ENCODE data around the gene DAAM2.

The DAAM2 gene

DNA sequence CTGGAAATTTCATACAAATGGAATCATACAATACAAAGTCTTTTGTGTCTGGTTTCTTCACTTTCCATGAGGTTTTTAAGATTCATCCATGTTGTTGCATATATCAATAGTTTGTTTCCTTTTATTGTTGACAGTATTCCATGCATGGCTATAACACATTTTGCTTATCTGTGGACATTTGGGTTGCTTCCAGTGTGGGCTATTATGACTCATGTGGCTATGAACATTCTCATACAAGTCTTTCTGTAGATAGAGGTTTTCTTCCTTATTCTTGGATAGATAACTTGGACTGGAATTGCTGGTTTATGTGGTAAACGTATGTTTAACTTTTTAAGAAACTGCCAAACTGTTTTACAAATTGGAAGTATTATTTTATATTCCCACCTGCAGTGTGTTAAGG, 36.9 kb upstream of the DAAM2 start:
- H2BK120ac ChIP-seq (ENCODE audit: low read depth, low read length): no peak overlapping the region
- no peak overlapping the region for H3K4ac ChIP-seq (ENCODE audit: low read depth, low read length)
- no peaks in the 10 kb centered on the region for H3K27me3 ChIP-seq (ENCODE audit: insufficient read depth, low read length, poor library complexity)
- no peaks in the 10 kb centered on the region for H3K36me3 ChIP-seq (ENCODE audit: control insufficient read depth, insufficient read depth, low read length)
- WGBS (ENCODE audit: extremely low coverage, insufficient coverage, low lambda C conversion rate): no CpG with 5 or more reads among the region's 1 CpG
- no peak overlapping the region for H2AK5ac ChIP-seq (ENCODE audit: low read length)
- H2BK15ac ChIP-seq (replicated peaks; ENCODE audit: low read depth): no peak overlapping the region
- no peaks in the 10 kb centered on the region for H3K4me1 ChIP-seq (ENCODE audit: control insufficient read depth, low read depth, low read length)
- H3K9ac ChIP-seq (ENCODE audit: low read length): no peak overlapping the region
- H3K18ac ChIP-seq (ENCODE audit: low read length): no peak overlapping the region
- H4K8ac ChIP-seq (ENCODE audit: low read depth, low read length): no peak overlapping the region
- H3K56ac ChIP-seq (ENCODE audit: low read length): no peak overlapping the region
- no peak overlapping the region for H3K27ac ChIP-seq (ENCODE audit: low read depth, low read length)
- DNase-seq: no peak
- H3K79me2 ChIP-seq (ENCODE audit: control insufficient read depth, insufficient read depth, low read length): no peaks in the 10 kb centered on the region
- no peak overlapping the region for H3K4me2 ChIP-seq (ENCODE audit: low read length)
- H3K79me1 ChIP-seq (ENCODE audit: low read length): no peaks in the 10 kb centered on the region
- H3K23ac ChIP-seq (ENCODE audit: low read length): no peak overlapping the region
- H4K5ac ChIP-seq (ENCODE audit: low read length): no peak overlapping the region
- H3K4me3 ChIP-seq (ENCODE audit: low read length): no peak overlapping the region
- H2BK5ac ChIP-seq (ENCODE audit: low read length): no peak overlapping the region

DNA sequence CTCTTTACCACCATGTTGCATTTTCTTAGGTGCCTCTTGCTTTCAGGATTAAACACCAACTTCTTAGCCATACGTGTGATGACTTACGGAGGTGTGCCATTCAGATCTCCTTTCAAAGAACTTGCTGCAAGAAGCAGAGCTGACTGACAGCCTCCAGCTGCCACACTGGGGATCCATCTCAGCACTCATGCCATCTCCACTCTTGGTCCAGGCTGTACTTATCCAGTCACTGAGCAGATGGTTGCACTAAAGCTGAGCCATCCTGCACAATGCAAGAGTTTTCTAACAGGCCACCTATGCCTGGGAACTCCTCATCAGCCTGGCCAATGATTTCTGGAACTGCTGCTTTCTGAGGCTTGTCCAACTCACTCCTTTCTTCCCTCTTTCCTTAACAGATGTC, 35.6 kb upstream of the DAAM2 start:
- no peak for DNase-seq
- Histone ChIP-seq H2AK5ac (ENCODE audit: low read length) (no peak overlapping the region), H2BK15ac (replicated peaks; ENCODE audit: low read depth) (no peak overlapping the region), H3K4ac (ENCODE audit: low read depth, low read length) (no peak overlapping the region), H3K56ac (ENCODE audit: low read length) (no peak overlapping the region), H3K4me3 (ENCODE audit: low read length) (no peak overlapping the region), H3K18ac (ENCODE audit: low read length) (no peak overlapping the region), H4K5ac (ENCODE audit: low read length) (no peak overlapping the region), H4K8ac (ENCODE audit: low read depth, low read length) (no peak overlapping the region), H3K79me2 (ENCODE audit: control insufficient read depth, insufficient read depth, low read length) (no peaks in the 10 kb centered on the region), H3K9ac (ENCODE audit: low read length) (no peak overlapping the region), H3K23ac (ENCODE audit: low read length) (no peak overlapping the region), H3K27me3 (ENCODE audit: insufficient read depth, low read length, poor library complexity) (no peaks in the 10 kb centered on the region), H3K4me1 (ENCODE audit: control insufficient read depth, low read depth, low read length) (no peaks in the 10 kb centered on the region), H3K79me1 (ENCODE audit: low read length) (no peaks in the 10 kb centered on the region), H3K36me3 (ENCODE audit: control insufficient read depth, insufficient read depth, low read length) (no peaks in the 10 kb centered on the region), H3K27ac (ENCODE audit: low read depth, low read length) (no peak overlapping the region), H2BK5ac (ENCODE audit: low read length) (no peak overlapping the region), H2BK120ac (ENCODE audit: low read depth, low read length) (no peak overlapping the region), H3K4me2 (ENCODE audit: low read length) (no peak overlapping the region)
- no CpG with 5 or more reads among the region's 2 CpGs for WGBS (ENCODE audit: extremely low coverage, insufficient coverage, low lambda C conversion rate)

DNA sequence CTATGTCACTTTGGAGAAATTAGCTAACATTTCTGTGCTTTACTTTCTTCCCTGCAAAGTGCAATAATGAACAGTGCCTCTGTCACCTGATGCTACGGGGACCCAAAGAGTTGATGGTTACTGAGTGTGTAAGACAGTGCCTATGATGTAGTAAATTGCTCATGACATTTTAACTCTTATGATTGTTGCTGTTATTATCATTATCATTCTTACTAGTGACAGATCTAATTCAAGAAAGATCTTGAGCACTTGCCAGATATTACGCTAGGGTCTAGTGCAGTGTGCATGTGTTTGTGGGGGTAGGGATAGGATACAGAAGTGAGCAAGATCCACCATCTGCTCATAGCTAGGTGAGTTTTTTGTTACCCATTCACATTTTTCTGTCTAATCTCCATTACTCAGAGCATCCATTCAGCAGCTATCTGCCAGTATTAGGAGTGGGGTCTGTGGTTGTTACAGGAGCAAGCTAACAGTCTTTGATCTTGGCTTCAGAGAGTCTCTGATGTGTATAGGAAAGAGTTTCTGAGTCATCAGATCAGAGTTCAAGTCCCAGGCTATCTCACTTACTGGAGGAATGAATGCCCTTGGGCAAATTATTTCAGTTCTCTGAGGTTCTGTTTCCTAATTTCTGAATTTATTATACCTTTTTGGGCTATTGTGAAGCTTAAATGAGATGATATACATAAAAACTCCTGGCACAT, 33.1 kb upstream of the DAAM2 start:
- no peak for DNase-seq
- Histone ChIP-seq H3K27me3 (ENCODE audit: insufficient read depth, low read length, poor library complexity) (no peaks in the 10 kb centered on the region), H3K27ac (ENCODE audit: low read depth, low read length) (no peak overlapping the region), H4K5ac (ENCODE audit: low read length) (no peak overlapping the region), H3K18ac (ENCODE audit: low read length) (no peak overlapping the region), H3K79me1 (ENCODE audit: low read length) (no peaks in the 10 kb centered on the region), H3K4me1 (ENCODE audit: control insufficient read depth, low read depth, low read length) (no peaks in the 10 kb centered on the region), H2BK5ac (ENCODE audit: low read length) (no peak overlapping the region), H3K9ac (ENCODE audit: low read length) (no peak overlapping the region), H3K56ac (ENCODE audit: low read length) (no peak overlapping the region), H2AK5ac (ENCODE audit: low read length) (no peak overlapping the region), H3K4ac (ENCODE audit: low read depth, low read length) (no peak overlapping the region), H3K79me2 (ENCODE audit: control insufficient read depth, insufficient read depth, low read length) (no peaks in the 10 kb centered on the region), H4K8ac (ENCODE audit: low read depth, low read length) (no peak overlapping the region), H3K4me2 (ENCODE audit: low read length) (no peak overlapping the region), H2BK15ac (replicated peaks; ENCODE audit: low read depth) (no peak overlapping the region), H3K4me3 (ENCODE audit: low read length) (no peak overlapping the region), H2BK120ac (ENCODE audit: low read depth, low read length) (no peak overlapping the region), H3K36me3 (ENCODE audit: control insufficient read depth, insufficient read depth, low read length) (no peaks in the 10 kb centered on the region), H3K23ac (ENCODE audit: low read length) (no peak overlapping the region)
- WGBS (ENCODE audit: extremely low coverage, insufficient coverage, low lambda C conversion rate): no CpG with 5 or more reads among the region's 2 CpGs

DNA sequence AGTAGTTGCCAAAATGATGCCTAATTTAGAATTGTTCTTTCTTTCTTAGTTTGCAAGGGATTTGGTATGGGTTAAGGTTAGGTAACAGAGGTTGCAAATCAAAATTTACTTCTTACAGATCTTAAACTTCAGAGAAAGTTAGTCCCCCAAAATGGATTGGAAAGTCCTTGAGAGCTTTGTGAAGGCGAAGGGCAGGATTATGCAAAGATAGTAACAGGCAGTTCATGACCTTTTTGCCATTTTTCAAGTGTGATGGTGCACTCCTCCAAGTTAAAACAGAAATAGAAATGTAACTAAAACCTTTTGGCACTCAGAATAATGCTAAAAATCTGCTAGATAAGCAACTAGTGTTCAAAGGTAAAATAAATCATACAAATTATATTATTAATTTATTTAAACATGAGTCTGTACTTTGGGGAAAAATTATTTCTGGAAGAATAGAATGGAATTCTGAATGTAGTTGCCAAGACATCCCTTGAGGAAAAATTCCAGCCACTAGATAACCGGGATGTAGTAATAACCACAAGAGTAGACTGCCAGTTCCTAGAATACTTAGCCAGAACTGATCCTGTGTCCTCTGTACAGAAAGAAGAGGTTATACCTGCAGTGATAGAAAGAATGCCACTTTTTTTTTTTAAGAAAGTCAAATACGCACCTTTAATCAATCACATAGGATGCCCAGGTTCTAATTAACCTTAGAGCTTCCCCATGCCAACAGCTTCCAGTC, 31.8 kb upstream of the DAAM2 start:
- WGBS (ENCODE audit: extremely low coverage, insufficient coverage, low lambda C conversion rate): no CpG with 5 or more reads among the region's 3 CpGs
- Histone ChIP-seq H3K36me3 (ENCODE audit: control insufficient read depth, insufficient read depth, low read length) (no peaks in the 10 kb centered on the region), H3K4me3 (ENCODE audit: low read length) (no peak overlapping the region), H2AK5ac (ENCODE audit: low read length) (no peak overlapping the region), H2BK5ac (ENCODE audit: low read length) (no peak overlapping the region), H3K79me1 (ENCODE audit: low read length) (no peaks in the 10 kb centered on the region), H3K4me2 (ENCODE audit: low read length) (no peak overlapping the region), H3K79me2 (ENCODE audit: control insufficient read depth, insufficient read depth, low read length) (no peaks in the 10 kb centered on the region), H3K27me3 (ENCODE audit: insufficient read depth, low read length, poor library complexity) (peaks cover 2% of the 10 kb centered on the region), H3K56ac (ENCODE audit: low read length) (no peak overlapping the region), H3K18ac (ENCODE audit: low read length) (no peak overlapping the region), H3K4ac (ENCODE audit: low read depth, low read length) (no peak overlapping the region), H3K9ac (ENCODE audit: low read length) (no peak overlapping the region), H3K23ac (ENCODE audit: low read length) (no peak overlapping the region), H4K8ac (ENCODE audit: low read depth, low read length) (no peak overlapping the region), H2BK15ac (replicated peaks; ENCODE audit: low read depth) (no peak overlapping the region), H3K27ac (ENCODE audit: low read depth, low read length) (no peak overlapping the region), H4K5ac (ENCODE audit: low read length) (no peak overlapping the region), H3K4me1 (ENCODE audit: control insufficient read depth, low read depth, low read length) (no peaks in the 10 kb centered on the region), H2BK120ac (ENCODE audit: low read depth, low read length) (no peak overlapping the region)
- no peak for DNase-seq

DNA sequence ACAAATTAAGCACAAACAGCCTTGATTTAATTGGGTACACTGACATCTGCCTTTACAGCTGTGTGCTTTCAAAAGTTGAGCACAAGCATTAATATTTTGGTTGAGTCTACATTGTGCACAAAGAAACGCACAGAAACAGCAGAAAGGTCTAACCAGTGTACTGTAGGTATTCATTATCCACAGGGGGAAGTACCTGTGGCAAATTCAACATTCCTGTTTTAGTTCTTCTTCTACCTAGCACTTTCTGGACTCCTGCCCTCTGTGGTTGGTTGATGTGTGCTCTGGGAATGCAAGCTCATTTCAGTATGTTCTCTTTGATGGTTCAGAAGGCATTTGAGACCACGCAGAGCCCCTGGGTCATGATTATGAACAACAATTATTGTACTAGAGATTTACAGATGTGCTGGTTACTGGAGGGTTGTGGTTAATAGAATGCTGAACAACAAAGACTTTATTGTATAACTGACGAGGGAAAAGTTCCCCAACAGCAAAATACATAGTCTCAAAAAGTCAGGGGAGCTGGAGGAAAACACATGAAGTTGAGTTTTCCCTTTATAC, 26.6 kb upstream of the DAAM2 start:
- no peak overlapping the region for H3K4me3 ChIP-seq (ENCODE audit: low read length)
- no peak overlapping the region for H3K4me2 ChIP-seq (ENCODE audit: low read length)
- H3K27me3 ChIP-seq (ENCODE audit: insufficient read depth, low read length, poor library complexity): peaks cover 2% of the 10 kb centered on the region
- no peak overlapping the region for H2BK120ac ChIP-seq (ENCODE audit: low read depth, low read length)
- no peak overlapping the region for H3K27ac ChIP-seq (ENCODE audit: low read depth, low read length)
- no peak overlapping the region for H2BK5ac ChIP-seq (ENCODE audit: low read length)
- WGBS (ENCODE audit: extremely low coverage, insufficient coverage, low lambda C conversion rate): no CpG with 5 or more reads among the region's 3 CpGs
- no peaks in the 10 kb centered on the region for H3K4me1 ChIP-seq (ENCODE audit: control insufficient read depth, low read depth, low read length)
- no peak overlapping the region for H4K5ac ChIP-seq (ENCODE audit: low read length)
- no peaks in the 10 kb centered on the region for H3K79me1 ChIP-seq (ENCODE audit: low read length)
- no peak overlapping the region for H2BK15ac ChIP-seq (replicated peaks; ENCODE audit: low read depth)
- H4K8ac ChIP-seq (ENCODE audit: low read depth, low read length): no peak overlapping the region
- H2AK5ac ChIP-seq (ENCODE audit: low read length): no peak overlapping the region
- H3K9ac ChIP-seq (ENCODE audit: low read length): no peak overlapping the region
- no peaks in the 10 kb centered on the region for H3K36me3 ChIP-seq (ENCODE audit: control insufficient read depth, insufficient read depth, low read length)
- H3K23ac ChIP-seq (ENCODE audit: low read length): no peak overlapping the region
- H3K18ac ChIP-seq (ENCODE audit: low read length): no peak overlapping the region
- H3K79me2 ChIP-seq (ENCODE audit: control insufficient read depth, insufficient read depth, low read length): no peaks in the 10 kb centered on the region
- H3K56ac ChIP-seq (ENCODE audit: low read length): no peak overlapping the region
- H3K4ac ChIP-seq (ENCODE audit: low read depth, low read length): no peak overlapping the region
- DNase-seq: no peak
